Mammary epithelial cell (primary cell): ENCODE results near the gene CHPF2.

Experiments used
- EZH2 ChIP-seq: IDR thresholded peaks from 2 replicates; pipeline ENCODE4 v1.6.1; 2012; ENCODE audit warnings: low read length, inconsistent platforms, borderline replicate concordance
- TF ChIP-seq, protein P1 (sequence below), 2 donors: IDR thresholded peaks in 1 of 2; conservative IDR thresholded peaks in 1 of 2; 2 replicates each; pipeline ENCODE4 v1.5.1; 2011 to 2012; ENCODE audit warnings: inconsistent platforms in 2 of 2, low read length in 2 of 2, mild to moderate bottlenecking in 2 of 2, control low read depth in 1 of 2, low read depth in 1 of 2; ENCODE audit not compliant: insufficient read depth in 1 of 2; ENCODE audit errors: extremely low read depth in 1 of 2

DNA sequence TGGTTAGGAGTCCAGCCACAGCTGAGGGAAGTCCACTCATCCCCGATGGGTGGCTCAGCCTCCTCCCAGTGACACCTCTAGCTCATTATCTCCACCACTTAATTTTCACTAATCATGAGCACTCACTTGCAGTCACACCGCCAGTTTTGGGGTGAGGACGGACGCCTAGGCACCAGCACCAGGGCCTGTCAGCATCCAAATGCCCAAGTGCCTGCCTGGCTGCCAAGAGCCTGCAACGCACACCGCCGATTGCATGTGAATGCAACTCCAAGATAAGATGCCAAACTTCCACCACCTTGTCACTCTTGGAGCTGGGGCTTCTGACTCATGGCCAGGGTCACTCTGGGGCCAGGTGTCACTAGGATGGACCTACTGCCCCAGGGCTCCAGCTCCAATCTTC is 40.6 kb downstream of the CHPF2 start:
- TF ChIP-seq, protein P1, sequence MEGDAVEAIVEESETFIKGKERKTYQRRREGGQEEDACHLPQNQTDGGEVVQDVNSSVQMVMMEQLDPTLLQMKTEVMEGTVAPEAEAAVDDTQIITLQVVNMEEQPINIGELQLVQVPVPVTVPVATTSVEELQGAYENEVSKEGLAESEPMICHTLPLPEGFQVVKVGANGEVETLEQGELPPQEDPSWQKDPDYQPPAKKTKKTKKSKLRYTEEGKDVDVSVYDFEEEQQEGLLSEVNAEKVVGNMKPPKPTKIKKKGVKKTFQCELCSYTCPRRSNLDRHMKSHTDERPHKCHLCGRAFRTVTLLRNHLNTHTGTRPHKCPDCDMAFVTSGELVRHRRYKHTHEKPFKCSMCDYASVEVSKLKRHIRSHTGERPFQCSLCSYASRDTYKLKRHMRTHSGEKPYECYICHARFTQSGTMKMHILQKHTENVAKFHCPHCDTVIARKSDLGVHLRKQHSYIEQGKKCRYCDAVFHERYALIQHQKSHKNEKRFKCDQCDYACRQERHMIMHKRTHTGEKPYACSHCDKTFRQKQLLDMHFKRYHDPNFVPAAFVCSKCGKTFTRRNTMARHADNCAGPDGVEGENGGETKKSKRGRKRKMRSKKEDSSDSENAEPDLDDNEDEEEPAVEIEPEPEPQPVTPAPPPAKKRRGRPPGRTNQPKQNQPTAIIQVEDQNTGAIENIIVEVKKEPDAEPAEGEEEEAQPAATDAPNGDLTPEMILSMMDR (conservative IDR thresholded peaks at IDR 0.05 in 1 of 2, IDR thresholded peaks at IDR 0.05 in 1 of 2; ENCODE audit: extremely low read depth in 1 of 2, insufficient read depth in 1 of 2, low read depth in 1 of 2, low read length in 2 of 2) = no peak
- TF ChIP-seq EZH2 = no peak
